Common myeloid progenitor, CD34-positive (primary cell): ENCODE data around the gene CSMD2.

Experiments
- CTCF ChIA-PET: fragments of 350-600 bp; sonication (Branson Sonifier 250); formaldehyde crosslinking; loops from one replicate; lab custom pipeline; 2021; ENCODE audit warnings: antibody characterized with exemption; lab: Charles Lee
- POLR2A ChIA-PET: fragments of 350-600 bp; sonication (Branson Sonifier 250); formaldehyde crosslinking; loops from one replicate; lab custom pipeline; 2021; ENCODE audit warnings: antibody characterized with exemption; lab: Charles Lee
- DNase-seq, 3 donors: peaks; one replicate each; pipeline versions ENCODE4 v3.0.0 to v3.0.0-alpha.2; 2013
- H3K27ac ChIP-seq, 2 experiments: 1 replicate in 1 of 2; 2 replicates in 1 of 2; pipeline ENCODE4 v1.7.0; 2013; ENCODE audit warnings: inconsistent platforms in 2 of 2, low read length in 2 of 2, mild to moderate bottlenecking in 2 of 2, low read depth in 1 of 2, moderate library complexity in 1 of 2; ENCODE audit not compliant: severe bottlenecking in 2 of 2, insufficient read depth in 1 of 2, poor library complexity in 1 of 2
- H3K27me3 ChIP-seq, 5 experiments: replicated peaks in 2 of 5; 1 replicate in 3 of 5; 2 replicates in 2 of 5; pipeline versions ENCODE4 v1.6.1 to v1.7.0; 2013; ENCODE audit warnings: low read length in 4 of 5, mild to moderate bottlenecking in 2 of 5, moderate library complexity in 2 of 5, inconsistent platforms in 1 of 5; ENCODE audit not compliant: insufficient read depth in 5 of 5, control insufficient read depth in 4 of 5
- H3K36me3 ChIP-seq, 4 experiments: 1 replicate in 2 of 4; 2 replicates in 2 of 4; pipeline versions ENCODE4 v1.6.1 to v1.7.0; 2013; ENCODE audit warnings: low read length in 3 of 4, control low read depth in 1 of 4, mild to moderate bottlenecking in 1 of 4; ENCODE audit not compliant: control insufficient read depth in 4 of 4, insufficient read depth in 4 of 4
- H3K4me1 ChIP-seq, 4 experiments: 1 replicate in 3 of 4; 2 replicates in 1 of 4; pipeline versions ENCODE4 v1.6.1 to v1.7.1; 2013; ENCODE audit warnings: low read length in 3 of 4, mild to moderate bottlenecking in 3 of 4, control low read depth in 1 of 4, inconsistent platforms in 1 of 4, moderate library complexity in 1 of 4; ENCODE audit not compliant: control insufficient read depth in 4 of 4, insufficient read depth in 4 of 4; ENCODE audit errors: control extremely low read depth in 1 of 4
- H3K4me3 ChIP-seq, 7 experiments: 1 replicate in 4 of 7; 2 replicates in 3 of 7; pipeline versions ENCODE4 v1.5.1 to v1.7.0; 2013; ENCODE audit warnings: mild to moderate bottlenecking in 7 of 7, low read length in 6 of 7, moderate library complexity in 6 of 7, inconsistent platforms in 2 of 7, low read depth in 2 of 7, control low read depth in 1 of 7; ENCODE audit not compliant: insufficient read depth in 4 of 7, control insufficient read depth in 1 of 7; ENCODE audit errors: extremely low read depth in 1 of 7
- H3K9me3 ChIP-seq, 5 experiments: 1 replicate in 4 of 5; 2 replicates in 1 of 5; pipeline versions ENCODE4 v1.6.1 to v1.7.1; 2013; ENCODE audit warnings: low read length in 4 of 5, mild to moderate bottlenecking in 2 of 5, inconsistent platforms in 1 of 5, low read depth in 1 of 5, moderate library complexity in 1 of 5; ENCODE audit not compliant: control insufficient read depth in 4 of 5, insufficient read depth in 2 of 5; ENCODE audit errors: control extremely low read depth in 1 of 5
- WGBS: methylation state at CpG from one replicate; pipeline ENCODE4 v1.1.5; 2013; ENCODE audit not compliant: insufficient coverage; 5-methylcytosine and 5-hydroxymethylcytosine counted together

CSMD2 gene

GRCh38 chr1:33837635-33838034 lies 327.4 kb downstream of the CSMD2 start:
- CTCF ChIA-PET: no interaction called here
- 100% methylated on average over 3 of the region's 3 CpGs for WGBS

GRCh38 chr1:33836911-33837310 lies 328.1 kb downstream of the CSMD2 start:
- Histone ChIP-seq H3K27me3 (peaks cover 0 to 2% (median 0%) of the 10 kb centered on the region in 5 experiments), H3K9me3 (peaks cover 0 to 3% (median 0%) of the 10 kb centered on the region in 5 experiments), H3K36me3 (no peaks in the 10 kb centered on the region), H3K4me1 (no peaks in the 10 kb centered on the region), H3K4me3 (no peak overlapping the region), H3K27ac (no peak overlapping the region)
- ChIA-PET CTCF (no interaction called here), POLR2A (no interaction called here)
- no peak for DNase-seq
- 94% methylated on average over 3 of the region's 4 CpGs for WGBS

More at GRCh38 chr1:33837635-33838034, 327.4 kb downstream of the CSMD2 start:
- POLR2A ChIA-PET: no interaction called here
- Histone ChIP-seq H3K27me3 (peaks cover 0 to 2% (median 0%) of the 10 kb centered on the region in 5 experiments), H3K27ac (no peak overlapping the region), H3K9me3 (peaks cover 0 to 3% (median 0%) of the 10 kb centered on the region in 5 experiments), H3K4me1 (no peaks in the 10 kb centered on the region), H3K4me3 (no peak overlapping the region), H3K36me3 (no peaks in the 10 kb centered on the region)
- no peak for DNase-seq

GRCh38 chr1:33828654-33829053 lies 336.4 kb downstream of the CSMD2 start:
- Histone ChIP-seq H3K9me3 (peaks cover 0 to 4% (median 0%) of the 10 kb centered on the region in 5 experiments), H3K27ac (no peak overlapping the region), H3K36me3 (no peaks in the 10 kb centered on the region), H3K4me3 (no peak overlapping the region), H3K4me1 (no peaks in the 10 kb centered on the region), H3K27me3 (peaks cover 0 to 6% (median 0%) of the 10 kb centered on the region in 5 experiments)
- no peak for DNase-seq
- ChIA-PET CTCF (no interaction called here), POLR2A (no interaction called here)
- 100% methylated on average over 1 of the region's 5 CpGs for WGBS

GRCh38 chr1:33828059-33828458 lies 337.0 kb downstream of the CSMD2 start:
- H3K27ac ChIP-seq: no peak overlapping the region
- peaks cover 0 to 4% (median 0%) of the 10 kb centered on the region in 5 experiments for H3K9me3 ChIP-seq
- POLR2A ChIA-PET: no interaction called here
- CTCF ChIA-PET: no interaction called here
- no peaks in the 10 kb centered on the region for H3K4me1 ChIP-seq
- WGBS: 80% methylated on average over 2 of the region's 5 CpGs
- H3K36me3 ChIP-seq: no peaks in the 10 kb centered on the region
- peaks cover 0 to 6% (median 0%) of the 10 kb centered on the region in 5 experiments for H3K27me3 ChIP-seq
- no peak for DNase-seq
- H3K4me3 ChIP-seq: no peak overlapping the region

GRCh38 chr1:33826711-33827110 lies 338.3 kb downstream of the CSMD2 start:
- DNase-seq: no peak
- POLR2A ChIA-PET: interaction anchor here (0.6 kb wide), 1 partner anchor 459 kb away, joined by 3 read pairs; no protein-coding TSS in a partner anchor
- H3K36me3 ChIP-seq: no peaks in the 10 kb centered on the region
- H3K4me3 ChIP-seq: no peak overlapping the region
- WGBS: 96% methylated on average over 4 of the region's 5 CpGs
- peaks cover 0 to 6% (median 0%) of the 10 kb centered on the region in 5 experiments for H3K27me3 ChIP-seq
- CTCF ChIA-PET: interaction anchor here (0.9 kb wide), 1 partner anchor 916 kb away, joined by 4 read pairs; no protein-coding TSS in a partner anchor
- peaks cover 0 to 4% (median 0%) of the 10 kb centered on the region in 5 experiments for H3K9me3 ChIP-seq
- H3K27ac ChIP-seq: no peak overlapping the region
- H3K4me1 ChIP-seq: no peaks in the 10 kb centered on the region

GRCh38 chr1:33826311-33826710 lies 338.7 kb downstream of the CSMD2 start:
- no peak overlapping the region for H3K27ac ChIP-seq
- ChIA-PET POLR2A (interaction anchor here (0.6 kb wide), 1 partner anchor 460 kb away, joined by 3 read pairs; no protein-coding TSS in a partner anchor), CTCF (interaction anchor here (0.9 kb wide), 1 partner anchor 917 kb away, joined by 4 read pairs; no protein-coding TSS in a partner anchor)
- H3K4me3 ChIP-seq: no peak overlapping the region
- H3K9me3 ChIP-seq: peaks cover 0 to 4% (median 0%) of the 10 kb centered on the region in 5 experiments
- peaks cover 0 to 8% (median 0%) of the 10 kb centered on the region in 5 experiments for H3K27me3 ChIP-seq
- DNase-seq: no peak
- no peaks in the 10 kb centered on the region for H3K36me3 ChIP-seq
- no peaks in the 10 kb centered on the region for H3K4me1 ChIP-seq

- no peaks in the 10 kb centered on the region for H3K4me1 ChIP-seq
- H3K27ac ChIP-seq: no peak overlapping the region
- ChIA-PET POLR2A (no interaction called here), CTCF (no interaction called here)
- no peak for DNase-seq
- no peaks in the 10 kb centered on the region for H3K36me3 ChIP-seq
- peaks cover 0 to 4% (median 0%) of the 10 kb centered on the region in 5 experiments for H3K9me3 ChIP-seq
- 86% methylated on average over 10 of the region's 10 CpGs for WGBS
- H3K4me3 ChIP-seq: no peak overlapping the region
- peaks cover 0 to 9% (median 0%) of the 10 kb centered on the region in 5 experiments for H3K27me3 ChIP-seq
Observed at GRCh38 chr1:33825506-33825905, 339.5 kb downstream of the CSMD2 start.
